Esophagus muscularis mucosa (tissue), 4 donors: ENCODE results near the gene CHST12. TPM values are rescaled to one million over a fixed set of nuclear protein-coding genes. Genes with fewer than 3 reads are reported as not detected.

Experiments
- DNase-seq: peaks from one replicate; pipeline ENCODE4 v3.0.0-alpha.2; 2017; ENCODE audit errors: extremely low spot score
- H3K27ac ChIP-seq, 4 donors: fragments of 200-600 bp; sonication (generic); replicated peaks in 1 of 4; 1 replicate in 3 of 4; 2 replicates in 1 of 4; pipeline ENCODE4 v1.5.1; 2016 to 2019; ENCODE audit warnings: mild to moderate bottlenecking in 1 of 4
- H3K27me3 ChIP-seq, 4 donors: fragments of 200-600 bp; sonication (generic); one replicate each; pipeline versions ENCODE4 v1.5.1 to v1.6.0; 2016 to 2019
- H3K36me3 ChIP-seq, 4 donors: fragments of 200-600 bp; sonication (generic); one replicate each; pipeline ENCODE4 v1.5.1; 2016 to 2019
- H3K4me1 ChIP-seq, 4 donors: fragments of 200-600 bp; sonication (generic); one replicate each; pipeline ENCODE4 v1.5.1; 2016 to 2019
- H3K4me3 ChIP-seq, 4 donors: fragments of 200-600 bp; sonication (generic); 1 replicate in 2 of 4; 2 replicates in 2 of 4; pipeline ENCODE4 v1.5.1; 2016 to 2019; ENCODE audit warnings: mild to moderate bottlenecking in 4 of 4, moderate library complexity in 1 of 4
- H3K9me3 ChIP-seq, 4 donors: fragments of 200-600 bp; sonication (generic); 1 replicate in 3 of 4; 2 replicates in 1 of 4; pipeline ENCODE4 v1.5.1; 2016 to 2019
- EP300 ChIP-seq: sonication (generic); formaldehyde crosslinking; IDR thresholded peaks from one replicate; pipeline ENCODE4 v1.6.1; 2017; ENCODE audit warnings: antibody characterized with exemption
- POLR2A ChIP-seq: fragments of 450-650 bp; IDR thresholded peaks from one replicate; pipeline ENCODE4 v1.6.1; 2017; ENCODE audit warnings: antibody characterized with exemption, moderate library complexity, mild to moderate bottlenecking, low read depth
- POLR2AphosphoS5 ChIP-seq, 2 donors: sonication (generic); formaldehyde crosslinking; IDR thresholded peaks; one replicate each; pipeline ENCODE4 v1.6.1; 2017; ENCODE audit warnings: antibody characterized with exemption in 2 of 2
- WGBS: methylation state at CpG from one replicate; pipeline ENCODE4 v1.1.5; 2018; 5-methylcytosine and 5-hydroxymethylcytosine counted together
- intact Hi-C: fragments of 100-400 bp; cut with DNase I; formaldehyde crosslinking; loops from one replicate; pipeline ENCODE4 v1.15.1; 2023
- total RNA-seq, 4 donors: library from RNA; depleted of rRNA; stranded (reverse); fragments of >200 nt; gene quantifications; one replicate each; pipeline versions ENCODE4 v1.1.0 to v1.2.1, GENCODE V29; 2016
- TF ChIP-seq, protein P1 (sequence below), 3 experiments: fragments of 200-600 bp in 2 of 3; fragments of 450-650 bp in 1 of 3; sonication (generic) in 2 of 3; IDR thresholded peaks; one replicate each; pipeline ENCODE4 v1.5.1; 2017 to 2019; ENCODE audit warnings: antibody characterized with exemption in 3 of 3, mild to moderate bottlenecking in 2 of 3, moderate library complexity in 1 of 3

The CHST12 gene
- total RNA-seq, 4 donors from 2014 or later, result 6.6 to 24.0 (median 14.8) TPM

- Histone ChIP-seq H3K4me1 (peaks cover 22 to 32% (median 26%) of the 10 kb centered on the region in 4 donors), H3K27ac (no peak overlapping the region), H3K4me3 (peak overlapping the region in 1 of 4 donors; percentile 6), H3K9me3 (peaks cover 0 to 3% (median under 1%) of the 10 kb centered on the region in 4 donors), H3K27me3 (peaks cover 0 to 80% (median 18%) of the 10 kb centered on the region in 4 donors), H3K36me3 (no peaks in the 10 kb centered on the region)
- no peak for DNase-seq
- 80% methylated on average over 1 of the region's 34 CpGs for WGBS
- intact Hi-C loops, result no loop called here
- TF ChIP-seq, protein P1, sequence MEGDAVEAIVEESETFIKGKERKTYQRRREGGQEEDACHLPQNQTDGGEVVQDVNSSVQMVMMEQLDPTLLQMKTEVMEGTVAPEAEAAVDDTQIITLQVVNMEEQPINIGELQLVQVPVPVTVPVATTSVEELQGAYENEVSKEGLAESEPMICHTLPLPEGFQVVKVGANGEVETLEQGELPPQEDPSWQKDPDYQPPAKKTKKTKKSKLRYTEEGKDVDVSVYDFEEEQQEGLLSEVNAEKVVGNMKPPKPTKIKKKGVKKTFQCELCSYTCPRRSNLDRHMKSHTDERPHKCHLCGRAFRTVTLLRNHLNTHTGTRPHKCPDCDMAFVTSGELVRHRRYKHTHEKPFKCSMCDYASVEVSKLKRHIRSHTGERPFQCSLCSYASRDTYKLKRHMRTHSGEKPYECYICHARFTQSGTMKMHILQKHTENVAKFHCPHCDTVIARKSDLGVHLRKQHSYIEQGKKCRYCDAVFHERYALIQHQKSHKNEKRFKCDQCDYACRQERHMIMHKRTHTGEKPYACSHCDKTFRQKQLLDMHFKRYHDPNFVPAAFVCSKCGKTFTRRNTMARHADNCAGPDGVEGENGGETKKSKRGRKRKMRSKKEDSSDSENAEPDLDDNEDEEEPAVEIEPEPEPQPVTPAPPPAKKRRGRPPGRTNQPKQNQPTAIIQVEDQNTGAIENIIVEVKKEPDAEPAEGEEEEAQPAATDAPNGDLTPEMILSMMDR (IDR thresholded peaks at IDR 0.05), result peak; percentile 52 to 62 (median 52)
- no peak for TF ChIP-seq POLR2AphosphoS5 (IDR thresholded peaks at IDR 0.05)
Observed at GRCh38 chr7:2477447-2478398, 74.3 kb downstream of the CHST12 start.

GRCh38 chr7:2478399-2478785, 75.0 kb downstream of the CHST12 start:
- H3K27me3 ChIP-seq, result peaks cover 0 to 87% (median 18%) of the 10 kb centered on the region in 4 donors
- no peak for DNase-seq

GRCh38 chr7:2478800-2479199, 75.4 kb downstream of the CHST12 start:
- intact Hi-C loops, result no loop called here
- Histone ChIP-seq H3K27me3 (peaks cover 0 to 91% (median 18%) of the 10 kb centered on the region in 4 donors), H3K36me3 (no peaks in the 10 kb centered on the region), H3K27ac (no peak overlapping the region), H3K4me3 (peak overlapping the region in 1 of 4 donors; percentile 15), H3K9me3 (peaks cover 0 to 13% (median 11%) of the 10 kb centered on the region in 4 donors), H3K4me1 (peaks cover 22 to 32% (median 26%) of the 10 kb centered on the region in 4 donors)
- 88% methylated on average over 13 of the region's 19 CpGs for WGBS
- TF ChIP-seq EP300, result no peak
- no peak for DNase-seq

More at GRCh38 chr7:2478399-2478785, 75.0 kb downstream of the CHST12 start:
- intact Hi-C loops, result no loop called here
- Histone ChIP-seq H3K4me1 (peaks cover 22 to 32% (median 26%) of the 10 kb centered on the region in 4 donors), H3K27ac (no peak overlapping the region), H3K36me3 (no peaks in the 10 kb centered on the region), H3K9me3 (peaks cover 0 to 10% (median 7%) of the 10 kb centered on the region in 4 donors), H3K4me3 (peak overlapping the region in 1 of 4 donors; percentile 15)
- WGBS, result no CpG with 5 or more reads among the region's 11 CpGs
- no peak for TF ChIP-seq POLR2A
- TF ChIP-seq POLR2AphosphoS5 (IDR thresholded peaks at IDR 0.05), result no peak
- TF ChIP-seq, protein P1 (IDR thresholded peaks at IDR 0.05), result no peak
- TF ChIP-seq EP300, result no peak

DNA sequence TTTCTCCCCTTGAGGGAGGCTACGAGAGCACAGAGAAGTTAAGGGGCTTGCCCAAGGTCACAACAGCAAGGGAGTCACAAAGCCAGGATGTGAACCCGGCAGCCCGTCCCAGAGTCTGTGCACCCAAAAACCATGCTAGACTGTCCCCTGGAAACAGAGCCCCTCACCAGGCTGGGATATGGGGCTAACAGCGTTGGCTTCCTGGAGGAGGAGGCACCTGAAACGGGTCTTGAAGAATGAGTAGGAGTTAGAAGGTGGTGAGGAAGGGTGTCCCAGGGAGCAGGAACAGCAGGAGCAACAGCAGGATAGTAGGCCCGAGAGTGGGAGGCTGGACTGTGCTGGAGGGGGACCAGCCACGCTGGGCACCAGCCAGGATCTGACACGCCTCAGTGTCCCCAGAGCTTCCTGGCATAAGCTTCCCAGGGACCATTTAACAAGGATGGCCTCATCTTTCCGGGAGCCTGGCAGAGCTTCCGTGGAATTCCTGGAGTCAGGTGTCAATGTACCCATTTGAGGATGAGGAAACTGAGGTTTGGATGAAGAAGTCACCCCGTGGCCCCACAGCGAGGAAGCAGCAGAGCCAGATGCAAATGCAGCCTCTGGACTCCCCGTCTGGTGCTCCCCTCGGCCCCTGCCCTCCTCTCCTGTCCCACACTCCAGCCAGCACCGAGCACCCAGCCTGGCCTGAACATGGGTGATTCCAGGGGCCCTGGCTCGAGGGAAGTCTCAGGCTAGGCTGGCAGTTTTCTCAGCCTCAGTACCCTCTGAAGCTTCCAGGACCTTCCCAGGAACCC, 76.1 kb downstream of the CHST12 start:
- H3K27me3 ChIP-seq, result peaks cover 0 to 95% (median 18%) of the 10 kb centered on the region in 4 donors
- intact Hi-C loops, result no loop called here
- no peak overlapping the region for H3K4me3 ChIP-seq
- H3K27ac ChIP-seq, result no peak overlapping the region
- DNase-seq, result no peak
- TF ChIP-seq POLR2A, result no peak
- no peak for TF ChIP-seq EP300
- no peak for TF ChIP-seq POLR2AphosphoS5 (IDR thresholded peaks at IDR 0.05)
- TF ChIP-seq, protein P1 (IDR thresholded peaks at IDR 0.05), result no peak
- H3K36me3 ChIP-seq, result no peaks in the 10 kb centered on the region
- peaks cover 0 to 13% (median 11%) of the 10 kb centered on the region in 4 donors for H3K9me3 ChIP-seq
- 78% methylated on average over 15 of the region's 16 CpGs for WGBS
- peaks cover 22 to 32% (median 26%) of the 10 kb centered on the region in 4 donors for H3K4me1 ChIP-seq

- TF ChIP-seq, protein P1 (IDR thresholded peaks at IDR 0.05), result no peak
- no peak for TF ChIP-seq POLR2A
- TF ChIP-seq POLR2AphosphoS5 (IDR thresholded peaks at IDR 0.05), result no peak
- TF ChIP-seq EP300, result no peak
- intact Hi-C loops, result no loop called here
- no peaks in the 10 kb centered on the region for H3K36me3 ChIP-seq
- peaks cover 22 to 32% (median 26%) of the 10 kb centered on the region in 4 donors for H3K4me1 ChIP-seq
- H3K4me3 ChIP-seq, result no peak overlapping the region
- H3K27ac ChIP-seq, result no peak overlapping the region
- peaks cover 0 to 94% (median 18%) of the 10 kb centered on the region in 4 donors for H3K27me3 ChIP-seq
- peaks cover 0 to 13% (median 11%) of the 10 kb centered on the region in 4 donors for H3K9me3 ChIP-seq
- DNase-seq, result no peak
- 46% methylated on average over 13 of the region's 21 CpGs for WGBS
Observed at GRCh38 chr7:2480070-2480408, 76.6 kb downstream of the CHST12 start.
